ENCODE results near the gene SSBP3.

The SSBP3 gene

DNA sequence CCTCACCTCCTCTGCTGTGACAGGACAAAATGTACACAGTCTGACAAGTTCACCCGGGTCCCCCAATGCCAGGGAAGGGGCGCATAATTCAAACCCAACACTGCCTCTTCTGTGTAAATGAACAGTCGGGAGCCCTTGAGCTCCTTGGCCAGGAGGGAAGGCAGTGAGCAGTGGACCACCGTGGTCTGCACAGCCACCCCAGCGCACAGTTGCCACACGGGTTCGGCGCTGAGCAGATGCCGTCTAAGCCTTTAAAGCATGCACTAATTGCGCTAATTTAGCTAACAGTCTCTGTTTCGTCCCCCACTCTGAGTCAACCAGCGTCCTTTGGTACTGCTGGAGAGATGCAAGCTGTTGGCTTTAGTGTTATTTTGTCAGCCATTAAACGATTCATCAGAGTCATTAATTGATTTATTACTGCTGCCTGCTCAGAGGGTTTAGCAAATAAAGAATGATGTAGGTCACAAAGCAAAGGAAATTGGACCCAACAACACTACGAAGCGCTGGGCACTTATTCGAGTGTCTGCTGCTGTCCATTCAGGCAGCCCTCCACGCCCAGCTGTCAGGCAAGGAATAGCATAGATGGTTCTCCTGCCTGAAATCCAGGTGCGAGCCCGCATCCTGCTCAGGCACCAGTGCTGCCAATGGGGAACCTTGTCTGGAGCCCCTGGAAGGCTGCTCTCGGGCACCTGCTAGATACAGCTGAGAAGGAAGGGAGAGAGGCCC is 114.8 kb downstream of the SSBP3 start:
- TF ChIP-seq, protein P1, sequence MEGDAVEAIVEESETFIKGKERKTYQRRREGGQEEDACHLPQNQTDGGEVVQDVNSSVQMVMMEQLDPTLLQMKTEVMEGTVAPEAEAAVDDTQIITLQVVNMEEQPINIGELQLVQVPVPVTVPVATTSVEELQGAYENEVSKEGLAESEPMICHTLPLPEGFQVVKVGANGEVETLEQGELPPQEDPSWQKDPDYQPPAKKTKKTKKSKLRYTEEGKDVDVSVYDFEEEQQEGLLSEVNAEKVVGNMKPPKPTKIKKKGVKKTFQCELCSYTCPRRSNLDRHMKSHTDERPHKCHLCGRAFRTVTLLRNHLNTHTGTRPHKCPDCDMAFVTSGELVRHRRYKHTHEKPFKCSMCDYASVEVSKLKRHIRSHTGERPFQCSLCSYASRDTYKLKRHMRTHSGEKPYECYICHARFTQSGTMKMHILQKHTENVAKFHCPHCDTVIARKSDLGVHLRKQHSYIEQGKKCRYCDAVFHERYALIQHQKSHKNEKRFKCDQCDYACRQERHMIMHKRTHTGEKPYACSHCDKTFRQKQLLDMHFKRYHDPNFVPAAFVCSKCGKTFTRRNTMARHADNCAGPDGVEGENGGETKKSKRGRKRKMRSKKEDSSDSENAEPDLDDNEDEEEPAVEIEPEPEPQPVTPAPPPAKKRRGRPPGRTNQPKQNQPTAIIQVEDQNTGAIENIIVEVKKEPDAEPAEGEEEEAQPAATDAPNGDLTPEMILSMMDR (IDR thresholded peaks at IDR 0.05), result no peak
- no peak overlapping the region for H3K27ac ChIP-seq
- H3K36me3 ChIP-seq (ENCODE audit: control insufficient read depth, insufficient read depth, low read length), result no peaks in the 10 kb centered on the region
- no peak overlapping the region for H2AFZ ChIP-seq
- H3K4me3 ChIP-seq (ENCODE audit: low read depth, low read length), result no peak overlapping the region
- no peaks in the 10 kb centered on the region for H3K4me1 ChIP-seq
- H3K79me2 ChIP-seq, result peaks cover 13% of the 10 kb centered on the region
- H3K9me3 ChIP-seq (ENCODE audit: control insufficient read depth, low read length), result no peaks in the 10 kb centered on the region
- no peak overlapping the region for H3K4me2 ChIP-seq (ENCODE audit: low read length)
- no peak overlapping the region for H3K9ac ChIP-seq
- no peaks in the 10 kb centered on the region for H3K27me3 ChIP-seq (ENCODE audit: control insufficient read depth, insufficient read depth, low read length)

DNA sequence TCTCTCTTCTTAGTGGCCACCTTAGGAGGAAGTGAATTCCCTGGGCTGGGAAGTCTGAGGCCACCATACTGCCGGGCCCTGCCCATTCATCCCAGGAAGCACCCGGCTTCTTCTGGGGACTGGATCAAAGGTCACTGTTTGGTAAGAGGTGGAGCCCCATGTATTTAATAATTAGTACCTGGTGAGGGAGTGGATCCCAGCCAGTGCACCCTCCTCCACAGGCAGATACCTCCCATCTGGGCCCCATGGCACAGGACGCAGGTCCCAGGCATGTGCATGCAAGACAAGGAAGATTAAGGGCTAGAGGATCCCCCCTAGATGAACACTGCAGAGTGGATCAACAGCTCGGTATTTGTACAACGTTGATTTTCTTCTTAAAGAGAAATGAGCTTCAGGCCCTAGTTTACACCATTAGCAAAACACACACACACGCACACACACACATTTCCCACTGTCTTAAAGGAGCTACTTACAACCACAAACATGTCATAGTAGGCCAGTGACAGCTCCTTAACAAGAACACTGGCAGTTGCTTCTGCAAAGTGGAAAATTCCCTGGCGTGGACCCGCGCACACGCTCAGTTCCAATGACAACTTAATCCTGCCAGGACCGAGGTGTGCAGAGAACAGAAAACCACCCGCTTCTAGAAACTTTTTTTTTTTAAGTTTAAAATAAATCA is 115.5 kb downstream of the SSBP3 start:
- no peaks in the 10 kb centered on the region for H3K27me3 ChIP-seq (ENCODE audit: control insufficient read depth, insufficient read depth, low read length)
- H3K79me2 ChIP-seq, result peaks cover 13% of the 10 kb centered on the region
- H3K36me3 ChIP-seq (ENCODE audit: control insufficient read depth, insufficient read depth, low read length), result no peaks in the 10 kb centered on the region
- no peak overlapping the region for H2AFZ ChIP-seq
- no peak overlapping the region for H3K9ac ChIP-seq
- no peaks in the 10 kb centered on the region for H3K4me1 ChIP-seq
- H3K27ac ChIP-seq, result no peak overlapping the region
- no peak overlapping the region for H3K4me3 ChIP-seq (ENCODE audit: low read depth, low read length)
- H3K9me3 ChIP-seq (ENCODE audit: control insufficient read depth, low read length), result no peaks in the 10 kb centered on the region
- H3K4me2 ChIP-seq (ENCODE audit: low read length), result no peak overlapping the region
- TF ChIP-seq, protein P1 (IDR thresholded peaks at IDR 0.05), result no peak

DNA sequence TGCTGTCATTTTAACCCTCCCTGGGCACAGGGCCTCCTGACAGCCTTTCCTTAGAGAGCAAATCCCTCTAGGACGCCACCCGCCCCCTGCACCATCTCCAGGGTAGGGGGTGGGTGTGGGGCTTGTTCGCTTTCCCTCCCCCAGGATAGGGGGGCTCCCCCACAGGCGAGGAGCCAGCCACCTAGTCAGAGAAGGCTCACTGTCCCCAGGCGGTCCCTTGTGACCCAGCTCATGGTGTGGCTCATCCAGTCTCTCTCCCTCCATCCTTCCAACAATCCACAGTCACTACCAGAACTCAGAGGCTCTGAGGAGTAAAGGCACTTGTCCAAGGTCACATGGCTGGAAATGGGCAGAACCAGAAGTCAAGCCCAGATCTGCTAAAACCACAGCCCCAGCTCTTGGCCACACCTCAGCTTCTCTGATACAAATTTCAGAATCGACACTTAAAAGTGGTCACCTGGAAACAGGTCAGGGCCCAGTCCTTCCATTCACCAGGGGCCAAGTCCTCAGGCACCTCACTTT is 116.4 kb downstream of the SSBP3 start:
- H3K9me3 ChIP-seq (ENCODE audit: control insufficient read depth, low read length), result no peaks in the 10 kb centered on the region
- no peaks in the 10 kb centered on the region for H3K36me3 ChIP-seq (ENCODE audit: control insufficient read depth, insufficient read depth, low read length)
- no peak overlapping the region for H3K27ac ChIP-seq
- H2AFZ ChIP-seq, result no peak overlapping the region
- H3K9ac ChIP-seq, result no peak overlapping the region
- no peaks in the 10 kb centered on the region for H3K4me1 ChIP-seq
- no peak overlapping the region for H3K4me2 ChIP-seq (ENCODE audit: low read length)
- TF ChIP-seq, protein P1 (IDR thresholded peaks at IDR 0.05), result no peak
- peaks cover 13% of the 10 kb centered on the region for H3K79me2 ChIP-seq
- H3K4me3 ChIP-seq (ENCODE audit: low read depth, low read length), result no peak overlapping the region
- H3K27me3 ChIP-seq (ENCODE audit: control insufficient read depth, insufficient read depth, low read length), result no peaks in the 10 kb centered on the region

DNA sequence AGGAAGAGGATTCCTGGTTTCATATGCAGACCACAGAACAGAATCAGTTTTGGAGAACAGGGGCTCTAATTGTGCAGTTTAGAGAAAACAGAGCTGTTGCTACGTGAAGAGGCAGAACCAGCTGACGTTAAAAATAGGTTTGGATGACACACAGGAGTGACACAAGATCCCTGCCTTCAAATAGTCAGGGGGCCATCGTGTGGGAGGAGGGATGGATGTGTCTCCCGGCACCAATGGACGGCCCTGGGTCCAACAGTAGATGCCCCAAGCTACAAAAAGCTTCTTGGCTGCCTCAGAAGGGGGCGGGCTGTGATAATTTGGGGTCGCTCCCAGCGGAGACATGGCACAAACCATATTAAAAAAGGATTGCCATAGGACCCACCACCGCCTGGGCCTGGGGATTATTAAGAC is 118.4 kb downstream of the SSBP3 start:
- Histone ChIP-seq H3K9ac (no peak overlapping the region), H3K79me2 (peaks cover 4% of the 10 kb centered on the region), H3K4me2 (ENCODE audit: low read length) (no peak overlapping the region), H3K27ac (peak overlapping the region; percentile 42), H3K36me3 (ENCODE audit: control insufficient read depth, insufficient read depth, low read length) (no peaks in the 10 kb centered on the region), H3K4me1 (no peaks in the 10 kb centered on the region), H2AFZ (no peak overlapping the region), H3K4me3 (ENCODE audit: low read depth, low read length) (no peak overlapping the region), H3K9me3 (ENCODE audit: control insufficient read depth, low read length) (no peaks in the 10 kb centered on the region), H3K27me3 (ENCODE audit: control insufficient read depth, insufficient read depth, low read length) (no peaks in the 10 kb centered on the region)
- TF ChIP-seq, protein P1 (IDR thresholded peaks at IDR 0.05), result no peak

Measured in parathyroid adenoma (tissue), 2 donors.